H9 (cell line): ENCODE results near the gene FAM13A. TPM values are rescaled to one million over a fixed set of nuclear protein-coding genes. Genes with fewer than 3 reads are reported as not detected.

Experiments used
- DNase-seq: peaks from one replicate; pipeline ENCODE4 v3.0.0-alpha.2; 2017
- H2AFZ ChIP-seq: one replicate; pipeline ENCODE4 v1.6.1; 2013; ENCODE audit warnings: mild to moderate bottlenecking, low read length, control low read depth, moderate library complexity
- H2AK5ac ChIP-seq: 2 replicates; pipeline ENCODE4 v1.6.1; 2013; ENCODE audit warnings: low read length, control low read depth, mixed read lengths; ENCODE audit not compliant: insufficient read length
- H2BK120ac ChIP-seq: one replicate; pipeline ENCODE4 v1.6.1; 2013; ENCODE audit warnings: low read depth, mild to moderate bottlenecking, low read length, control low read depth, inconsistent platforms; ENCODE audit not compliant: poor library complexity, severe bottlenecking
- H2BK12ac ChIP-seq: 2 replicates; pipeline ENCODE4 v1.6.1; 2013; ENCODE audit warnings: low read length, control low read depth, mixed read lengths, low read depth; ENCODE audit not compliant: insufficient read length
- H2BK15ac ChIP-seq: 2 replicates; pipeline ENCODE4 v1.6.1; 2013; ENCODE audit warnings: low read depth, low read length, control low read depth
- H2BK20ac ChIP-seq: one replicate; pipeline ENCODE4 v1.6.1; 2013; ENCODE audit warnings: low read depth, mild to moderate bottlenecking, low read length, control low read depth, inconsistent platforms; ENCODE audit not compliant: poor library complexity, severe bottlenecking
- H2BK5ac ChIP-seq: 2 replicates; pipeline ENCODE4 v1.6.1; 2013; ENCODE audit warnings: low read length, control low read depth, mixed read lengths; ENCODE audit not compliant: insufficient read length
- H3K14ac ChIP-seq: 2 replicates; pipeline ENCODE4 v1.6.1; 2013; ENCODE audit warnings: low read length, control low read depth; ENCODE audit not compliant: insufficient read depth
- H3K18ac ChIP-seq: 2 replicates; pipeline ENCODE4 v1.6.1; 2013; ENCODE audit warnings: low read depth, mild to moderate bottlenecking, mixed read lengths, low read length, control low read depth; ENCODE audit not compliant: insufficient read length
- H3K23ac ChIP-seq: 2 replicates; pipeline ENCODE4 v1.6.1; 2013; ENCODE audit warnings: low read length, control low read depth, mixed read lengths, low read depth; ENCODE audit not compliant: insufficient read length
- H3K23me2 ChIP-seq: 2 replicates; pipeline ENCODE4 v1.6.1; 2013; ENCODE audit warnings: low read depth, mild to moderate bottlenecking, mixed read lengths, low read length, control low read depth; ENCODE audit not compliant: insufficient read length, poor library complexity, severe bottlenecking
- H3K27ac ChIP-seq: 2 replicates; pipeline ENCODE4 v1.5.1; 2013; ENCODE audit warnings: low read length, control low read depth, mixed read lengths, low read depth; ENCODE audit not compliant: insufficient read length
- H3K27me3 ChIP-seq: 2 replicates; pipeline ENCODE4 v1.6.1; 2013; ENCODE audit warnings: low read length, control low read depth, inconsistent platforms; ENCODE audit not compliant: insufficient read depth
- H3K4ac ChIP-seq: 2 replicates; pipeline ENCODE4 v1.6.1; 2013; ENCODE audit warnings: low read depth, mild to moderate bottlenecking, control low read depth, inconsistent platforms, low read length, moderate library complexity
- H3K4me1 ChIP-seq: 2 replicates; pipeline ENCODE4 v1.6.1; 2013; ENCODE audit warnings: low read length, control low read depth, inconsistent platforms; ENCODE audit not compliant: insufficient read depth
- H3K4me2 ChIP-seq: 2 replicates; pipeline ENCODE4 v1.6.1; 2013; ENCODE audit warnings: low read length, control low read depth, mixed read lengths; ENCODE audit not compliant: insufficient read length, insufficient read depth
- H3K56ac ChIP-seq: 2 replicates; pipeline ENCODE4 v1.6.1; 2013; ENCODE audit warnings: low read depth, mild to moderate bottlenecking, mixed read lengths, low read length, control low read depth; ENCODE audit not compliant: insufficient read length
- H3K79me1 ChIP-seq: 2 replicates; pipeline ENCODE4 v1.6.1; 2013; ENCODE audit warnings: low read depth, mild to moderate bottlenecking, moderate library complexity, low read length, control low read depth, inconsistent platforms; ENCODE audit not compliant: insufficient read depth, poor library complexity, severe bottlenecking
- H3K79me2 ChIP-seq: 2 replicates; pipeline ENCODE4 v1.6.1; 2013; ENCODE audit warnings: low read length, control low read depth, inconsistent platforms; ENCODE audit not compliant: insufficient read depth
- H3K9ac ChIP-seq: 2 replicates; pipeline ENCODE4 v1.6.1; 2013; ENCODE audit warnings: low read length, control low read depth, mixed read lengths; ENCODE audit not compliant: insufficient read length; ENCODE audit errors: extremely low read depth
- H3K9me3 ChIP-seq: one replicate; pipeline ENCODE4 v1.6.1; 2013; ENCODE audit warnings: low read depth, low read length, inconsistent platforms; ENCODE audit not compliant: control insufficient read depth
- H3T11ph ChIP-seq: one replicate; pipeline ENCODE4 v1.6.1; 2013; ENCODE audit warnings: mild to moderate bottlenecking, low read length, control low read depth, inconsistent platforms
- H4K20me1 ChIP-seq: one replicate; pipeline ENCODE4 v1.6.1; 2013; ENCODE audit not compliant: control insufficient read depth, insufficient read length, insufficient read depth
- H4K5ac ChIP-seq: 2 replicates; pipeline ENCODE4 v1.6.1; 2013; ENCODE audit warnings: low read depth, mild to moderate bottlenecking, mixed read lengths, low read length, control low read depth; ENCODE audit not compliant: insufficient read length
- H4K8ac ChIP-seq: replicated peaks from 2 replicates; pipeline ENCODE4 v1.6.1; 2013; ENCODE audit warnings: low read length, control low read depth, mixed read lengths, low read depth; ENCODE audit not compliant: insufficient read length
- H4K91ac ChIP-seq: 2 replicates; pipeline ENCODE4 v1.6.1; 2013; ENCODE audit warnings: low read depth, mild to moderate bottlenecking, moderate library complexity, mixed read lengths, low read length, control low read depth; ENCODE audit not compliant: insufficient read length
- H3K27ac Mint-ChIP-seq, 3 experiments: 2 replicates in 2 of 3; 3 replicates in 1 of 3; pipeline ENCODE4 v1.8.0; 2020 to 2021; ENCODE audit warnings: mixed read lengths in 3 of 3, mild to moderate bottlenecking in 1 of 3, moderate library complexity in 1 of 3
- H3K27me3 Mint-ChIP-seq: 2 replicates; pipeline ENCODE4 v1.8.0; 2021; ENCODE audit warnings: low read depth, mild to moderate bottlenecking, moderate library complexity, mixed read lengths
- H3K36me3 Mint-ChIP-seq, 3 experiments: 2 replicates in 2 of 3; 3 replicates in 1 of 3; pipeline ENCODE4 v1.8.0; 2020 to 2021; ENCODE audit warnings: low read depth in 3 of 3, mixed read lengths in 3 of 3; ENCODE audit not compliant: insufficient read depth in 1 of 3
- H3K4me1 Mint-ChIP-seq, 2 experiments: 2 replicates each; pipeline ENCODE4 v1.8.0; 2020; ENCODE audit warnings: mixed read lengths in 2 of 2
- H3K4me3 Mint-ChIP-seq, 2 experiments: 2 replicates in 1 of 2; 3 replicates in 1 of 2; pipeline ENCODE4 v1.8.0; 2020 to 2021; ENCODE audit warnings: mild to moderate bottlenecking in 2 of 2, mixed read lengths in 2 of 2, moderate library complexity in 1 of 2
- H3K9me3 Mint-ChIP-seq, 2 experiments: 2 replicates in 1 of 2; 3 replicates in 1 of 2; pipeline ENCODE4 v1.8.0; 2020; ENCODE audit warnings: mild to moderate bottlenecking in 2 of 2, mixed read lengths in 2 of 2, moderate library complexity in 1 of 2
- CTCF ChIP-seq: fragments of 200-600 bp; sonication (generic); conservative IDR thresholded peaks from 3 replicates; pipeline ENCODE4 v1.8.0; 2021; ENCODE audit warnings: antibody characterized with exemption, mild to moderate bottlenecking
- WGBS: extraction: QIAGEN DNeasy Blood & Tissue Kit; methylation state at CpG from one replicate; pipeline ENCODE4 v1.1.7; 2013; ENCODE audit warnings: missing lambda C conversion rate, low lambda C conversion rate, mixed read lengths; ENCODE audit not compliant: insufficient read length; ENCODE audit errors: extremely low coverage; 5-methylcytosine and 5-hydroxymethylcytosine counted together
- total RNA-seq: library from RNA; stranded (reverse); gene quantifications from 2 replicates; pipeline ENCODE4 v1.2.1, GENCODE V29; 2021

Gene FAM13A
- total RNA-seq, 1 experiment from 2014 or later = 12.7 TPM

GRCh38 chr4:89026542-89026941 lies 30.4 kb downstream of the FAM13A start:
- Mint-ChIP-seq H3K36me3 (peaks cover 0 to 8% (median 3%) of the 10 kb centered on the region in 3 experiments; a peak in 3 of 7 replicates), H3K27ac (peak overlapping the region in 1 of 3 experiments; percentile 63; a peak in 1 of 7 replicates), H3K4me3 (no peak overlapping the region), H3K4me1 (no peaks in the 10 kb centered on the region), H3K9me3 (no peaks in the 10 kb centered on the region), H3K27me3 (no peaks in the 10 kb centered on the region)
- no peak overlapping the region for H3T11ph ChIP-seq
- no peak for DNase-seq
- H2BK20ac ChIP-seq = no peak overlapping the region
- H4K91ac ChIP-seq = no peak overlapping the region
- H2BK5ac ChIP-seq = no peak overlapping the region
- no peaks in the 10 kb centered on the region for H3K4me1 ChIP-seq
- no peak overlapping the region for H3K9ac ChIP-seq
- no peak overlapping the region for H4K5ac ChIP-seq
- H4K8ac ChIP-seq = no peak overlapping the region
- H3K27me3 ChIP-seq = no peaks in the 10 kb centered on the region
- no peak overlapping the region for H2AK5ac ChIP-seq
- H3K27ac ChIP-seq = no peak overlapping the region
- no peak for TF ChIP-seq CTCF
- no peak overlapping the region for H2AFZ ChIP-seq
- H3K56ac ChIP-seq = no peak overlapping the region
- no peaks in the 10 kb centered on the region for H4K20me1 ChIP-seq
- H3K79me2 ChIP-seq = no peaks in the 10 kb centered on the region
- H3K18ac ChIP-seq = no peak overlapping the region
- H2BK15ac ChIP-seq = no peak overlapping the region
- no peak overlapping the region for H3K4ac ChIP-seq
- H2BK12ac ChIP-seq = no peak overlapping the region
- no peak overlapping the region for H2BK120ac ChIP-seq
- no peak overlapping the region for H3K23ac ChIP-seq
- H3K79me1 ChIP-seq = no peaks in the 10 kb centered on the region
- H3K9me3 ChIP-seq = no peaks in the 10 kb centered on the region
- H3K4me2 ChIP-seq = no peak overlapping the region
- H3K14ac ChIP-seq = no peak overlapping the region
- no peaks in the 10 kb centered on the region for H3K23me2 ChIP-seq
- WGBS = no CpG with 5 or more reads among the region's 3 CpGs
